ACC112 (cell line): ENCODE measurements around the gene DIPK1C.

Experiments
- H2AFZ ChIP-seq: fragments of 200-600 bp; sonication (generic); one replicate; pipeline ENCODE4 v1.6.0; 2017; ENCODE audit warnings: antibody characterized with exemption, low read length; ENCODE audit not compliant: unreplicated experiment
- H3K27ac ChIP-seq: fragments of 200-600 bp; sonication (generic); 2 replicates; pipeline ENCODE4 v1.5.1; 2014; ENCODE audit warnings: low read depth, mild to moderate bottlenecking, antibody characterized with exemption, low read length, moderate library complexity
- H3K27me3 ChIP-seq: fragments of 200-600 bp; sonication (generic); 2 replicates; pipeline ENCODE4 v1.6.1; 2014; ENCODE audit warnings: mild to moderate bottlenecking, antibody characterized with exemption, low read length, moderate library complexity, mixed read lengths; ENCODE audit not compliant: insufficient read depth
- H3K36me3 ChIP-seq: fragments of 200-600 bp; sonication (generic); 2 replicates; pipeline ENCODE4 v1.6.1; 2016; ENCODE audit warnings: mild to moderate bottlenecking, antibody characterized with exemption, low read length, moderate library complexity, mixed read lengths; ENCODE audit not compliant: insufficient read depth
- H3K4me1 ChIP-seq: fragments of 200-600 bp; sonication (generic); one replicate; pipeline ENCODE4 v1.6.1; 2016; ENCODE audit warnings: low read length, mixed read lengths; ENCODE audit not compliant: insufficient read depth, unreplicated experiment, control insufficient read depth
- H3K4me3 ChIP-seq: fragments of 200-600 bp; sonication (generic); 2 replicates; pipeline ENCODE4 v1.5.1; 2014; ENCODE audit warnings: mild to moderate bottlenecking, low read depth, low read length
- H3K79me2 ChIP-seq: fragments of 200-600 bp; sonication (generic); one replicate; pipeline ENCODE4 v1.6.0; 2016; ENCODE audit warnings: low read length; ENCODE audit not compliant: control insufficient read depth, unreplicated experiment, insufficient read depth

DIPK1C gene

GRCh38 chr18:74497324-74497676 is 40.2 kb upstream of the DIPK1C start:
- Histone ChIP-seq H3K27me3 (peaks cover 17% of the 10 kb centered on the region), H3K4me1 (peaks cover 17% of the 10 kb centered on the region), H3K4me3 (peak overlapping the region; percentile 87), H3K79me2 (peaks cover 12% of the 10 kb centered on the region), H3K27ac (no peak overlapping the region), H2AFZ (no peak overlapping the region), H3K36me3 (no peaks in the 10 kb centered on the region)

- H3K4me1 ChIP-seq, result peaks cover 17% of the 10 kb centered on the region
- H2AFZ ChIP-seq, result peak overlapping the region; percentile 84
- H3K36me3 ChIP-seq, result no peaks in the 10 kb centered on the region
- H3K27me3 ChIP-seq, result peaks cover 23% of the 10 kb centered on the region
- H3K4me3 ChIP-seq, result peak overlapping the region; percentile 87
- H3K79me2 ChIP-seq, result peaks cover 12% of the 10 kb centered on the region
- H3K27ac ChIP-seq, result peak overlapping the region; percentile 42; the same call in 1 of the 2 replicates
Observed at GRCh38 chr18:74496508-74497323, 39.6 kb upstream of the DIPK1C start.

- Histone ChIP-seq H3K79me2 (peaks cover 12% of the 10 kb centered on the region), H3K27me3 (peaks cover 26% of the 10 kb centered on the region), H2AFZ (peak within 1 kb of the TSS; percentile 84), H3K27ac (peak within 1 kb of the TSS; percentile 42; the same call in 1 of the 2 replicates), H3K36me3 (no peaks in the 10 kb centered on the region), H3K4me3 (peak within 1 kb of the TSS; percentile 87), H3K4me1 (peaks cover 17% of the 10 kb centered on the region)
Observed at GRCh38 chr18:74495581-74496507, 38.7 kb upstream of the DIPK1C start, which contains the start of gene CNDP2. Gene CNDP2, plus strand, starts transcription at chr18:74496363. Its CDS starts 3,611 bp downstream, at chr18:74499974.

- peaks cover 12% of the 10 kb centered on the region for H3K4me1 ChIP-seq
- H3K4me3 ChIP-seq, result no peak overlapping the region
- no peak overlapping the region for H2AFZ ChIP-seq
- peaks cover 29% of the 10 kb centered on the region for H3K27me3 ChIP-seq
- H3K27ac ChIP-seq, result no peak overlapping the region
- H3K36me3 ChIP-seq, result no peaks in the 10 kb centered on the region
- peaks cover 12% of the 10 kb centered on the region for H3K79me2 ChIP-seq
Observed at GRCh38 chr18:74494514-74494913, 37.4 kb upstream of the DIPK1C start.

- H3K79me2 ChIP-seq, result peaks cover 12% of the 10 kb centered on the region
- no peak overlapping the region for H2AFZ ChIP-seq
- no peak overlapping the region for H3K27ac ChIP-seq
- H3K4me3 ChIP-seq, result no peak overlapping the region
- peaks cover 6% of the 10 kb centered on the region for H3K4me1 ChIP-seq
- no peaks in the 10 kb centered on the region for H3K36me3 ChIP-seq
- peaks cover 37% of the 10 kb centered on the region for H3K27me3 ChIP-seq
Observed at GRCh38 chr18:74493689-74494088, 36.6 kb upstream of the DIPK1C start.

- Histone ChIP-seq H3K27ac (no peak overlapping the region), H3K36me3 (no peaks in the 10 kb centered on the region), H3K4me3 (no peak overlapping the region), H3K27me3 (peaks cover 42% of the 10 kb centered on the region), H3K79me2 (peaks cover 6% of the 10 kb centered on the region), H2AFZ (no peak overlapping the region), H3K4me1 (peaks cover 3% of the 10 kb centered on the region)
Observed at GRCh38 chr18:74492259-74492658, 35.2 kb upstream of the DIPK1C start.

GRCh38 chr18:74489676-74490075 is 32.6 kb upstream of the DIPK1C start:
- H3K27ac ChIP-seq, result no peak overlapping the region
- H3K4me3 ChIP-seq, result no peak overlapping the region
- no peak overlapping the region for H2AFZ ChIP-seq
- H3K36me3 ChIP-seq, result no peaks in the 10 kb centered on the region
- no peaks in the 10 kb centered on the region for H3K4me1 ChIP-seq
- no peaks in the 10 kb centered on the region for H3K79me2 ChIP-seq
- H3K27me3 ChIP-seq, result peaks cover 43% of the 10 kb centered on the region

- H3K27ac ChIP-seq, result no peak overlapping the region
- H2AFZ ChIP-seq, result no peak overlapping the region
- H3K27me3 ChIP-seq, result peaks cover 40% of the 10 kb centered on the region
- H3K4me1 ChIP-seq, result no peaks in the 10 kb centered on the region
- no peaks in the 10 kb centered on the region for H3K36me3 ChIP-seq
- H3K79me2 ChIP-seq, result no peaks in the 10 kb centered on the region
- H3K4me3 ChIP-seq, result no peak overlapping the region
Observed at GRCh38 chr18:74488864-74489263, 31.8 kb upstream of the DIPK1C start.

GRCh38 chr18:74488354-74488753 is 31.2 kb upstream of the DIPK1C start:
- no peaks in the 10 kb centered on the region for H3K36me3 ChIP-seq
- H2AFZ ChIP-seq, result no peak overlapping the region
- H3K79me2 ChIP-seq, result no peaks in the 10 kb centered on the region
- H3K27me3 ChIP-seq, result peaks cover 39% of the 10 kb centered on the region
- no peak overlapping the region for H3K27ac ChIP-seq
- H3K4me1 ChIP-seq, result no peaks in the 10 kb centered on the region
- H3K4me3 ChIP-seq, result no peak overlapping the region

GRCh38 chr18:74486119-74486849 is 29.2 kb upstream of the DIPK1C start:
- no peaks in the 10 kb centered on the region for H3K4me1 ChIP-seq
- H3K79me2 ChIP-seq, result no peaks in the 10 kb centered on the region
- peaks cover 33% of the 10 kb centered on the region for H3K27me3 ChIP-seq
- H2AFZ ChIP-seq, result no peak overlapping the region
- no peak overlapping the region for H3K27ac ChIP-seq
- no peaks in the 10 kb centered on the region for H3K36me3 ChIP-seq
- no peak overlapping the region for H3K4me3 ChIP-seq
